HG03108 (cell line): ENCODE results near the gene ZC3H15.
"Not testable (repeated sequence)": the region's sequence is repeated elsewhere in the genome, so short reads cannot be mapped to it uniquely, and the experiment has no call there.

ENCODE experiments used
- ATAC-seq: cut with Tn5 transposase; IDR thresholded peaks from one replicate; pipeline ENCODE4 v1.9.1; 2021; ENCODE audit warnings: moderate library complexity; ENCODE audit not compliant: unreplicated experiment

The ZC3H15 gene

GRCh38 chr2:186485871-186486650 lies at the start of gene ZC3H15:
Gene ZC3H15, plus strand, starts transcription at chr2:186486260. Its CDS starts 123 bp downstream, at chr2:186486383.
- ATAC-seq = peak; percentile 88

GRCh38 chr2:186437719-186438118 lies 48.3 kb upstream of the ZC3H15 start:
- ATAC-seq = no peak

GRCh38 chr2:186439673-186440095 lies 46.4 kb upstream of the ZC3H15 start:
- ATAC-seq = not testable (repeated sequence)

GRCh38 chr2:186440506-186440905 lies 45.6 kb upstream of the ZC3H15 start:
- no peak for ATAC-seq

GRCh38 chr2:186442885-186443284 lies 43.2 kb upstream of the ZC3H15 start:
- ATAC-seq = no peak

- no peak for ATAC-seq
These were observed 42.2 kb upstream of the ZC3H15 start for GRCh38 chr2:186443851-186444250.

- no peak for ATAC-seq
These were observed 40.6 kb upstream of the ZC3H15 start for GRCh38 chr2:186445506-186445905.

- ATAC-seq = no peak
These were observed 30.4 kb upstream of the ZC3H15 start for GRCh38 chr2:186455613-186456012.

GRCh38 chr2:186456941-186457340 lies 29.1 kb upstream of the ZC3H15 start:
- ATAC-seq = no peak

- ATAC-seq = no peak
These were observed 28.2 kb upstream of the ZC3H15 start for GRCh38 chr2:186457908-186458307.

GRCh38 chr2:186459009-186459408 lies 27.1 kb upstream of the ZC3H15 start:
- no peak for ATAC-seq

GRCh38 chr2:186460465-186460864 lies 25.6 kb upstream of the ZC3H15 start:
- ATAC-seq = peak; percentile 60

- no peak for ATAC-seq
These were observed 19.3 kb upstream of the ZC3H15 start for GRCh38 chr2:186466743-186467142.

- ATAC-seq = no peak
These were observed 18.6 kb upstream of the ZC3H15 start for GRCh38 chr2:186467421-186467820.

GRCh38 chr2:186472722-186473493 lies 13.2 kb upstream of the ZC3H15 start:
- ATAC-seq = not testable (repeated sequence)

- ATAC-seq = not testable (repeated sequence)
These were observed 11.8 kb upstream of the ZC3H15 start for GRCh38 chr2:186474239-186474638.

- no peak for ATAC-seq
These were observed 8.3 kb upstream of the ZC3H15 start for GRCh38 chr2:186477790-186478189.

- ATAC-seq = no peak
These were observed 5.1 kb upstream of the ZC3H15 start for GRCh38 chr2:186480991-186481390.

- ATAC-seq = no peak
These were observed 1.9 kb upstream of the ZC3H15 start for GRCh38 chr2:186484062-186484735.

GRCh38 chr2:186485576-186485870 lies 537 bp upstream of the ZC3H15 start:
- ATAC-seq = no peak
